HG03460 (cell line): ENCODE data around the gene CAMK2G.
A peak's percentile ranks its signal among the peaks of the same experiment; 100 is the strongest.

Source experiments
- ATAC-seq: cut with Tn5 transposase; IDR thresholded peaks from one replicate; pipeline ENCODE4 v1.9.1; 2021; ENCODE audit not compliant: unreplicated experiment

The CAMK2G gene

GRCh38 chr10:73865107-73865458 is 9.3 kb downstream of the CAMK2G start:
- no peak for ATAC-seq

DNA sequence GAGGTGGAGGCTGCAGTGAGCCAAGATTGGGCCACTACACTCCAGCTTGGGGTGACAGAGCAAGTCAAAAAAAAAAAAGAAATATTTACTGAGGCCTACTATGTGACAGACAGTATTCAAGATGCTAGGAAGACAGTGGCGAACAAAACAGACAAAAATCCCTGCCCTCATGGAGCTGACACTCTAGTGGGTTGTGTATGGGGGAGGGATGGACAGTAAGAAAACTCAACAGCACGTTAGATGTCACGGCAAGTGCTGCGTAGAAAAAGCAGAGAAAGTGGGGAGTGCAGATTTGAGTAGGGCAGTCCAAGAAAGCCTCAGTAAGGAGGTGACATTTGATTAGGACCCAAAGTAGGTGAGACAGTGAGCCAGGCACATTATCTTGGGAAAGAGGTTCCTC is 10.1 kb downstream of the CAMK2G start:
- no peak for ATAC-seq

- no peak for ATAC-seq
These were observed 11.1 kb downstream of the CAMK2G start for GRCh38 chr10:73863039-73863817.

DNA sequence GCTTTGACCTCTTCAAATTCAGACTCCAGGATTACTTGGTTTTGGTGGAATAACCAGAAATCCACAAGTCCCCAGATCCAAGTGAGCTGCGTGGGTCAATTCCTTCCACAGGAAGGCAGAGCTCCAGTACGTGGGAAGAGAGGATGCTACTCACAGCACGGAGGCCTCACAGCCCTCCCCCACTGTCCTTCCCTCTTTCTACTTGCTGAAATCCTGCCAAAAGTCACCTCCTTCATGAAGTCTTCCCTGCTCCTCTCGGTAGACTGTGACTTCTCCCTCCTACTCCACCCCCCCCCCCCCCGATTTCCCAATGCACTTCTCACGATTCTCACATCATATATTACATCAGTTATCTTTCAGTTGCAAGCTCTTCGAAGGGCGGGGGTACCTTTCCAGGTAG is 12.3 kb downstream of the CAMK2G start:
- no peak for ATAC-seq

GRCh38 chr10:73859784-73860491 is 14.4 kb downstream of the CAMK2G start:
- ATAC-seq: no peak

- no peak for ATAC-seq
These were observed 14.9 kb downstream of the CAMK2G start for GRCh38 chr10:73859428-73859783.

GRCh38 chr10:73858750-73859427 is 15.5 kb downstream of the CAMK2G start:
- ATAC-seq: no peak

GRCh38 chr10:73858013-73858708 is 16.2 kb downstream of the CAMK2G start:
- ATAC-seq: no peak

DNA sequence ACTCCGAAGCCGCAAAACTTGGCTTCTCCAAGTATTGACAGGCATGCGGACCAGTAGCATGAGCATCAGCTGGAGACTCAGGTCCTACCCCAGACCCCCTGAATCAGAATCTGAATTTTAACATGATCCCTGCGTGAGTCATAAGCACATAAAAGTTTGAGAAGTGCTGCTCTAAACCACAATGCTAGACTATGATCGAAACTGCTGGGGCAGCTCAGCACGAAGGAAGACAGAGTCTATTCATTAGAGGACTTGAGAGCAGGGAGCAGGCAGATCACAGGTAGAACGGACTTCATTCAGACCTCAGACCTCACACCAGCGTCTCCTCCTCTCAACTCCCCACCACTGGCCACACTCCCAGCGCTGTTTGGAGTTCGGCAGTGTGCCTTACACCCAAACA is 16.9 kb downstream of the CAMK2G start:
- no peak for ATAC-seq

DNA sequence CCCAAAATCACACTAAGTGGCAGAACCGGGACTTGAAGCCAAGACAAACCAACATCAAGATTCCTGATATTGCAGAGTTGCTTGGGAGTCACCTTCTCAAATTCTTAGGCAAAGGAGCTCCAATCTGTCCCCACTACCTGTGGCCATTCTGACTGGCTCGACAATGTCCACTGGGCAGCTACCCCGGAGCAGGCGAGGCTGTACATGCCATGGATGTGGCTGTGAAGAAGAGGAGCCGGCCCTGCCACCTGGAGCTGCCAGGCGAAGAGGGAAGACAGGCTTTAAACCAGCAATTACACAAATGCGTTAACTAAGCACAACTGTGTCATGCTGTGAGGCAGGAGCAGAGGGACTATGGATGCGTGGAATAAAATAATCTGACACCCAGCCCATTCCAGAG is 18.1 kb downstream of the CAMK2G start:
- ATAC-seq: no peak

DNA sequence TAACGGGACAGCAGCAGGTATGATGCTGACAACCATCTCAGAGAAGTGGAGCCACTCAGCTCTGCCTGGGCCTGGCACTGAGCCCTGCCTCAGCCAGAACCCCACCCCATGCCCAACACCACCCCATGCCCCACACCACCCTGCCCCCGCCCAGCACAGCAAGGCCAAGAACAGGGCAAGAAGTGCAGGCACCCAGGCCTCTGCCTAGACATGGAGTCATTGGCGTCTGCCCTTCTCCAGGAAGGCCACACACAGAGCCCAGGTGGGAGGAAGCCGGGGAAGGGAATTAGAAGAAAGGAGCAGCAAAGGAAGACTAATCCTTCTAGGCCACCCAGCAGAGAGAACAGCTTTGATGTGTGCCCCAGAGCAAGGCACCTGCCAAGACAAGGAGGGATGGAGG is 18.9 kb downstream of the CAMK2G start:
- ATAC-seq: no peak

- ATAC-seq: no peak
These were observed 20.0 kb downstream of the CAMK2G start for GRCh38 chr10:73854310-73854709.

DNA sequence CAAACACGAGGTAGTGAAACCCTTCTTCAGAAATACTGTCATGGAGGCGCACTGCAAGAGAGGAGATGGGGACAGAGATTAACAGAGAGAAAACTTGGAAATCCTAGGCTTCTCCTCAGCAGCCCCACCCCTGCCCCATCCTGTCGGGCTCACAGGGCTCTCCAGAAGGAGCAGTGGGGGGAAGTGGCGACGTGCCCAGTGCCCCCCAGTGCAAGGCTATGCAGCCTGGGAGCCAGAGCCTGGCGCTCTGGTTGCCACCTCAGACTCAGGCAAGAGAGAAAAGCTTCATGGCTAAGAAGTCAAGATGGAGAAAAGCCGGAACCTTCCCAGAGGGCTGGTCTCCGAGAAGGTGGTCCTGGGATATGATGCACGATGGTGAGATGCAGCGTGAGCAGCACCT is 21.2 kb downstream of the CAMK2G start:
- no peak for ATAC-seq

- ATAC-seq: no peak
These were observed 23.4 kb downstream of the CAMK2G start for GRCh38 chr10:73850863-73851461.

DNA sequence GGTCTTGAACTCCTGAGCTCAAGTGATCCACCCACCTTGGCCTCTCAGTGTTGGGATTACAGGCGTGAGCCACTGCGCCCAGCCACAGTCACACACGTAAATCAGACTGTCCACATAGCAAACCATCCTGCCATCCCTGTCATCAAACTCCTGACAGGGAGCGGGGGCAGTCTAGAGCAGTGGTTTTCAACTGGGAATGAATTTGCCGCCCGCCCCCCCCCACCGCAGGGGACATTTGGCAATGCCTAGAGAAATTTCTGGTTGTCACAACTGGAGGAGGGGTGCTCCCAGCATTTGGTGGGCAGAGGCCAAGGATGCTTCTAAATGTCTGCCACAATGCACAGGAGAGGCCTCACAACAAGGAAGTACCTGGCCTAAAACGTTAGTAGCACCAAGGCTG is 24.1 kb downstream of the CAMK2G start:
- ATAC-seq: no peak

DNA sequence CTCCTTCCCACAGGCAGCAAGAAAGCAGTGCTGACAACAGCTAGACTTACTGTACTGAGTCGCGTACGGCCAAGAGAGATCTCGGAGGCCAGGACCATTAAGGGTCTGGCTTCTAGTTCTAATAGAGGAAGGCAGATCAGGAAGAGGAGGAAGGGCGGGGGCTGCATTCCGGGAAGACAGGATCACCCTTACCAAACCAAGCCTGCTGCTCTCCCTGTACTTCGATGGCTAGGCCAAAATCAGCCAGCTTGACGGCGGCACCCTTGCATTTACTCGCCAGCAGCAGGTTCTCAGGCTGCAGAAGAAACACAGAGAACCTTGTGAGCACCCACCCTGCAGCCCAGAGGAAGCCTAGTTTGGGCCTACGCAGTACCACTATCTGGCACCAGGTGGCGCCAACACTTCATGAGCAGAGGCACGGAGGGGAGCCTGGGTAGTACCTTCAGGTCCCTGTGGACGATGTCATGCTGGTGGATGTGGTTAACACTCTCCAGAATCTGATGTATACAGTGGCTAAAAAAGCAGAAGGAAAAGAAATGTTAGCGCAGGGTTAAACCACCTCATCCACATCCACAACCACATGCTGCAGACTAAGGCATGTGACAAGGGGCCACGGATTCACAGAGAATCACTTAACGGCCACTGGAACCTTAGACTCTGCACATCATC is 25.4 kb downstream of the CAMK2G start:
- ATAC-seq: peak; percentile 91

DNA sequence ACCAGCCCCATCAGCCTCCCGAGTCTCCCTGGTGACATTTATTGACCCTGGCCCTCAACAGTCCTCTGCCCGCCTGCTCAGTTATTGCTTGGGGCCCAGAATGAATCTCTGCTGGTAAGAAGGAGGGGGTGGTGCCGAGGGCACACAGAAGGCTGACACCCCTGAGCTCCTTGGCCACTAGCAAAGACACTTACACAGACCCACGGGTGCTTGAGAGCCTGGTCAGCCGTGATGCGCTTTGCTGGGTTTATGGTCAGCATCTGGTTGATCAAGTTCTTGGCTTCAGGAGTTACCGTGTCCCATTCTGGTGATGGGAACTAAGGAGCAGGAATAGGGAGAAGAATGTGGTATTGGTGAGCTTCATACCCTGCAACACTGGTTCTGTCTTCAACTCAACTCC is 27.3 kb downstream of the CAMK2G start:
- no peak for ATAC-seq

DNA sequence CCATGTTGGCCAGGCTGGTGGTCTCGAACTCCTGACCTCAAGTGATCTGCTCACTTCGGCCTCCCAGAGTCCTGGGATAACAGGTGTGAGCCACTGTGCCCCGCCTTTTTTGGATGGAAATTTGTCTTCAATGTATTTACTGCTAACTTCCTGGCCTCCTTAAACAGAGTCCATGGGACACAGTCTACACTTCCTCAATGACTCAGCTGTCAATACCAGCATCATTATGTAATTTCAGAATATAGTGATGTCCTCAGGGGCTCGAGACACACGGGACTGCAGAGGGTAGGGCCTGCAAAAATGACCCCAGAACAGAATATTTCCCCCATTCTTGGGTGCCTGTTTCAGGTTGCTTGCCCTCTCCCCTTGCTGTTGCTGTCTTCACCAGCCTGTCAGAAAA is 31.1 kb downstream of the CAMK2G start:
- ATAC-seq: no peak

- no peak for ATAC-seq
These were observed 32.0 kb downstream of the CAMK2G start for GRCh38 chr10:73842349-73842748.

DNA sequence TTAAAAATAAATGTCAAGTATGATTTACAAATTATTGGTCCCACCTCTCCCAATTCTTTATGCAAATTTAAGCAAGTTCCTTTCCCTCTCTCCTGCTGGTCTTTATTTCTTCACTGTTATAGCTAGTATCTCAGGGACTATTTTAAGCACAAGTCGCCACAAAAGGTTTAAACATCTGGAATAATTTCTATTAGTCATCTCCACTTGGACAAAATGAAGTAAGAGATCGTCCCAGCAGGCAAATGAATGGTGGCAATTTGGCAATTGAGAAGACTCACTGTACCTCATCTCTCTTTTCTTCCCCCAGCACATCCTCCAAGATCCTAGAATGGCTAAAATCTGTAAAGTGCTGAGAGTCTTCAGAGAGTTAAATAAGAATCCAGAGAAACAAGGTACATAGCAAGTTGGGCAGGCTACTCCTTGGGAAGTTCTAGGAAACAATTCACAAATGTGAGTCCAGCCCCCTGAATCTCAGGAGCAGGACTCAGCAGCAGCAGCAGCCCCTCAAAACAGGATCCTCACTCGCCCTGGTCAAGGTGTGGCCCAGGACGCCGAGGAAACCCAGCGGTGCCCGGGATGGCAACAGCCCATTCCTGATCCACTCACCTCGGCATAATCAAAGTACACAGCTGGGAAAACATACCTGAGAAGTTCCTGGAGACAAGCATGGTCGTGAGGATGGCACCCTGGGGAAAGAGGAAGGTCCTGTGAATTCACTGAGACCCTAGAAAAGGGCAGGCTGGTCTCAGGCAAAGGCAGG is 32.6 kb downstream of the CAMK2G start:
- no peak for ATAC-seq
